Fibroblast of skin of abdomen (primary cell): ENCODE measurements around the gene TAS2R20. TPM values are rescaled to one million over a fixed set of nuclear protein-coding genes. Genes with fewer than 3 reads are reported as not detected.
"Not testable (repeated sequence)": the region's sequence is repeated elsewhere in the genome, so short reads cannot be mapped to it uniquely, and the experiment has no call there.

Experiments
- DNase-seq: peaks from one replicate; pipeline ENCODE4 v3.0.0-alpha.2; 2013
- polyA plus RNA-seq, 2 experiments: library from polyadenylated mRNA; unstranded; fragments of 120-200 nt; gene quantifications; one replicate each; pipeline ENCODE4 v1.2.1, GENCODE V29; 2013; ENCODE audit not compliant: insufficient read length in 2 of 2

Gene TAS2R20, protein sequence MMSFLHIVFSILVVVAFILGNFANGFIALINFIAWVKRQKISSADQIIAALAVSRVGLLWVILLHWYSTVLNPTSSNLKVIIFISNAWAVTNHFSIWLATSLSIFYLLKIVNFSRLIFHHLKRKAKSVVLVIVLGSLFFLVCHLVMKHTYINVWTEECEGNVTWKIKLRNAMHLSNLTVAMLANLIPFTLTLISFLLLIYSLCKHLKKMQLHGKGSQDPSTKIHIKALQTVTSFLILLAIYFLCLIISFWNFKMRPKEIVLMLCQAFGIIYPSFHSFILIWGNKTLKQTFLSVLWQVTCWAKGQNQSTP
- polyA plus RNA-seq (2013, experiment 1 of 2; ENCODE audit: insufficient read length): 0.73 TPM
- 0.72 TPM for polyA plus RNA-seq (2013, experiment 2 of 2; ENCODE audit: insufficient read length)

DNA sequence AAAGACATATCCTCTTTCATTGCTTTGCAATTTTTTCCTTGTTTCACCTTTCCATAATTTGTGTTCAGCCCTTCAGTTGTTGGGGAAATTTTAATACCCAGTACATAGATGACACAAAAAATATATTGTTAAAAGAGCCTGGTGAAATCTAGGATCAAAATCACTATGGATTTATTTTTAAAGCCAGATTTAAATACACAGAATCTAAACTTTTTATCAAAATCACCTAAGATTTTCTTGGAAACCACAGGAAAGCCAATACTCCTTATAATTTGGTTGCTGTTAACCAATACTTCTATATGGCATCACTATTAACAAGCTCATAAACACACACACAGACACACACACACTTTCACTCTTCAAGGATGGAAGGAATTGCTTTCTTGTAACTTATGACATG is at the start of gene TAS2R20:
TSS of gene TAS2R20 (minus strand) at position 101 of the 400 bp plus-strand sequence. CDS start 429 bp downstream, outside the sequence.
- DNase-seq: no peak

DNA sequence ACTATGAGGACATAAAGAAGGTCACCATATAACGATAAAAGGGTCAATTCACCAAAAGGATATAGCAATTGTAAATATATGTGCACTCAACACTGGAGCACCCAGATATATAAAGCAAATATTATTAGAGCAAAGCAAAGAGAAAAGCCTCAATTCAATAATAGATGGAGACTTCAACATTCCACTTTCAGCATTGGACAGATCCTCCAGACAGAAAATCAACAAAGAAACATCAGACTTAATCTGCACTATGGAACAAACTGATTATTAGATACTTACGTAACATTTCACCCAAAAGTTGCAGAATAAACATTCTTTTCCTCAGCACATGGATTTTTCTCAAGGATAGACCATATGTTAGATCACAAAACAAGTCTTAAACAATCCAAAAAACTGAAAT is 43.3 kb upstream of the TAS2R20 start:
- DNase-seq: not testable (repeated sequence)

DNA sequence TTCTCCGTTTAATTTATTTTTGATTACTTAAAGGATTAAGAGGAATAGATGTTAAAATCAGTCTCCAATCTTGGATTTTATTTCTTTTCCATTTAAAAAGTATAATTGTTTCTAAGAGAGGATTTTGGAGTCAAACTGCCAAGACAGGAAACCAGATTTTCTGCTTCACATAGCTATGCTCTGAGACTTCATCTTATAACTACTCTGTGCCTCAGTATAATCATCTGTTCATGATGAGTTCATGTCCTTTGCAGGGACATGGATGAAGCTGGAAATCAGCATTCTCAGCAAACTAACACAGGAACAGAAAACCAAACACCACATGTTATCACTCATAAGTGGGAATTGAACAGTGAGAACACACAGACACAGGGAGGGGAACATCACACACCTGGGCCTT is 42.1 kb upstream of the TAS2R20 start:
- no peak for DNase-seq

DNA sequence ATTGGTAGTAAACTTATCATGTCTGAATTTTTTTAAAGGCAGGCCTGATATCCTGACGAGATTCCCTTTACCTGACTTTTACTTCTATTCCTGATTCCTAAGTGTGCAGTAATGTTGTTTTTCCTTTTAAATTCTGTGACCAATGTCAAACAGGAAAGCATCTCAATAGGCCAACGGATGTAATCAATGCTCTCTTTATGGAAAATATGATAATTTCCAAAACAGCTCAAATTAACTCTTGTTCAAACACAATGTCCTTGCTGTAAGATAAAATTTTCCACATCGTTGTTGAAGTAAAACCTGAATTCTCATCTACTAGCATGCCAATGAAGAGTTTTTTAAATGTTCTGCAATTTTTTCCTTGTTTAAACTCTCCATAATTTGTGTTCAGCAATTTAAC is 41.1 kb upstream of the TAS2R20 start:
- DNase-seq: no peak

DNA sequence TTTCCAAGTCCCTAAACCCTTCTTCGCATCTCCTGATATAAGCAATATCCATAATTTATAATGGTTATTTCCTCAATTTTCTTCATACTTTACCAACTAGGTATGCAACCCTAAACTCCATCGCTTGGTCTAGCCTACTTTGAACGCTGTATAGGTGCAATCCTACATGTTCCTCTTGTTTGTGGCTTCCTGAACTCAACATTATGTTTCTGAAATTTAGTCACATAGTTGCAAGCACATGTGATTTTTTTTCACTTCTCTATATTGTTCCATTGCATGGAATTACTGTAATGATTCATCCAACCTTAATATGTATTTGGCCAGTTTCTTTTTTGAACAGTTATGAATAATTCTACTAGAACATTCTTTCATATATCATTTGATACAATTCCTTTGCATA is 35.9 kb upstream of the TAS2R20 start:
- not testable (repeated sequence) for DNase-seq

DNA sequence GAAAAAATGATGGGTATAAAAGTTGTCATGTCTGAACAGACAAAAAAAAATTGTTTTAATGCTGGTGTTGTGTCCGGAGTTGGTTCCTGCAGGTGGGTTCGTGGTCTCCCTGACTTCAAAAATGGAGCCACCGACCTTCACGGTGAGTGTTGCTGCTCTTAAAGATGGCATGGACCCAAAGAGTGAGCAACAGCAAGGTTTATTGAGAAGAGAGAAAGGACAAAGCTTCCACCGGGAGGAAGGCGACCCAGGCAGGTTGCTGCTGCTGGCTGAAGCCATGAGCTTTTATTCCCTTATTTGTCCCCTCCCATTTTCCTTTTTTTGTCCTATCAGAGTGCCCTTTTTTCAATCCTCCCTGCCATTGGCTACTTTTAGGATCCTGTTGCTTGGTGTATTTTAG is 33.2 kb upstream of the TAS2R20 start, which contains the start of gene TAS2R31:
TSS of gene TAS2R31 (minus strand) at position 101 of the 400 bp plus-strand sequence. CDS start at position 29, 72 bp downstream.
- no peak for DNase-seq

DNA sequence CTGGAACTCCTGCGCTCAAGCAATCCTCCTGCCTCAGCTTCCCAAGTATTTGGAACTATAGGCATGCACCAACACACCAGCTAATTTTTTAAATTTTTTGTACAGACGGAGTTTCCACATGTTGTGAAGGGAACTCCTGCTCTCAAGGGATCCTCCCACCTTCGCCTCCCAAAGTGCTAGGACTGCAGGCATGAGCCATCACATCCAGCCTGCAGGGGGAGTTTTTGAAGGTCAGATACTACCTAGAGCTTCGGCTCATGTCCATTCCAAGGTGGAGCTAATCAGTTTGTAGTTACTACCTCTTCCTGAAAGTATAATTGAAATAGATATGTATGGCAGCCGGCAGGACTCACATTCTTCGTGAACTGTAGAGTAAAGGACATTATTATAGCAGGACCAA is 28.0 kb upstream of the TAS2R20 start:
- no peak for DNase-seq

DNA sequence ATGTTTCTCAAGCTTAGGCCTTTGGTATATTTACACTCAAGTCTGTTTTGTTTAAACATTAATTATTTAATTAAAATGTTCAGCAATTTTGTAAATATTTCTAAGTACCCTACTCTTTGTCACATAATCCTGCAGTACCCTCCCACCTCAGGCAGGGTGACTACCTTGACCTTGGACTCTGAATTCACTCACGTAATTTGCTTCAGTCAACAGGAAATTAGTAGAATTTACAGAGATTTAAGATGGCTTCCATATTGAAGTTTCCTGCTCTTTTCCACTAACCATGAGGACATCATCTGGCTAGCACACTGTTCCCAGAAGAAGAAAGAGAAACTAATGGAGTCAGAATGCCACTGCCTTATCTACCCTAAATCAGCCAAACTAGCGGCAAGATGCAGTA is 25.3 kb upstream of the TAS2R20 start:
- no peak for DNase-seq

DNA sequence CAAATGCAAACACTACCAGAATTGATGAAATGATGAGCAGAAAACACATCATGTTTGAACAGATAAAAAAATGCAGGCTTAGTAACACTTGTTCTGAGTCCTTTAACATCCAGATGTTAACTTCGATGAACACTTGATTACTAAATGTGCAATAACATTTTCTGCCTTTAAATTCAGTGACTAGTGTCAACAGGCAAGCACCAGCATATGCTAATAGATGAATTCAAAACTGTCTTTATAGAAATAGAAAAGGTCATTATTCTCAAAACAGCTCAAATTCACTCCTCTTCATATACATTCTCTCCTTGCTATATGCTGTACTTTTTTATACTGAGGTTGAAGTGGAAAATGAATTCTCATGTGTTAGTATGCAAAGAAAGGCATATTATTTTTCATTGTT is 24.4 kb upstream of the TAS2R20 start, which contains the start of gene TAS2R19:
TSS of gene TAS2R19 (minus strand) at position 101 of the 400 bp plus-strand sequence. CDS start at position 52, 49 bp downstream.
- DNase-seq: no peak

DNA sequence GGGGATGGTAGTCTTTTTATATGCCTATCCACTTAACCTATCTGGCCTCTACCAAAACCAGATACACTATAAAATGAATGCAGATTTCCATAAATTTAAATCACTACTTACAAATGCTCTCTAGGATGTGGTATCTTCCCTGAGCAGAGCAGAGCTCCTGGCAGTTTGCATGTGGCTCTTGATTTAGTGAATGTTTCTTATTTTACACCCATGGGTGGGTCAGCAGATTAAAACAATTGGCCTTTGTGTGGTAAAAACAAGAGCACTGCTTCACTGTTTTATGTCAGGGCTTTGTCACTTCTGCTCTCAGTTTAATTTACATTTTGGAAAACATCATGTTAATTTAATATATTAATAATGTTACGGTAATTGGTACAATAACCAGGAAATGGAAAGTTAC is 18.8 kb upstream of the TAS2R20 start:
- DNase-seq: no peak

DNA sequence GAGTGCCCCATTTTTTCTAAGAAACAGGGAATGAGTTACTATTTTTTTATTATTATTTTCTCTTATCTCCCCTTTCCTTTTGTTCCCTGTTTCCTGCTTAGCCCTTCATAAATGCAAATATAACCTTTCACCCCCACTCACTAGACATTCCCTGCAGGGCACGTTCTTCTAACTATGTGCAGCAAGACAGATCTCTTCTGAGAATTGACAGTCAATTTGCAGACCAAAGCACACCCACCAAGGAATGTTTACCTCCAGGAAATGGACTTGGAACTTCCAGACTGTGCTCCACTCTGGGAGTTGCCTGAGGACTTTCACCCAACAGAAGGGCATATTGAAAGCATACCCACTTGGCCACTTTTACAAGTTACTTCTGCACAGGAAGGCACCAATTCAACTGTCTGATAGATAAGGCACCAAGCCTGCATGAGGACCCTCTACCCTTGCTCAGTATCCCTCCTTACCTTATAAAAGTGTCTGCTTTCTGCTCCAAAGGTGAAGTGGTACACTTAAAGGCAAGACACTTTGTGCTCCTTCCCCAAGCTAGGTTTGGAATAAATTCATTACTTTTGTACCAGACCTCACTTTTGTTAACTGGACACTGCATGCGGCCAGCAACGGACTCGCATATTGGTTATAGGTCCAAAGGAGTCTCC is 17.8 kb upstream of the TAS2R20 start:
- no peak for DNase-seq

DNA sequence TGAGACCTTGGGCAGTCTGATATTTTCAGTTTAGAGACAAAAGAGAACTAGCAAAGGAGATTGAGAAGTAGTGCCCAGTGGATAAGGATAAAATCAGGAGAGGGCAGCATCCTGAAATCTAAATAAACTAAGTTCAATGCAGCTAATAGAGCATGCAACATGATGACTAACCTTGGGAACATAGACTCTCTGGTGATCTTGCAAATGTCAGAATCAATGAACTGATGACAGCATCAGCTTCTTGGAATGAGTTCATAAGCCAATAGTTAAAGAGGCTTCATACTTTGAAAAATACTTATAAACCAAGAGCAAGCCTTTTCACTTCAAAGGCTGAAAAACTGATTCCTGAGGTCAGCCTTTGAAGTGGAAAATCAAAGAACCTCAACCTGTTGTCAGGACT is 16.1 kb upstream of the TAS2R20 start:
- peak; percentile 9 for DNase-seq

DNA sequence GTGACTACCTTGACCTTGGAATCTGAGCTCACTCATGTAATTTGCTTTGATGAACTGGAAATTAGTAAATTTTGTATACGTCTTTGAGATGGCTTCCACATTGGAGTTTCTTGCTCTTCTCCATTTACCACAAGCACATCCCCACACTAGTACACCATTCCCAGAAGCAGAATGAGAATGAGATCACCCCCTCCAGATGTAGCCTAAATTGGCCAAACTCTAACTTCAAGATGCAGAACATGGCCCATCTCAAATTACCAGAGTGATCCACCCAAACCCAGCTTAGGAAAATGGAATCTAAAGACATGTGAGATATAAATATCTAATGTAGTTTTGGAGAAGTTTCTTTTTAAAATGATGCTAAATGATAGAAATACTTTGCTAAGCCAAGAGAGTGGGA is 9.5 kb upstream of the TAS2R20 start:
- no peak for DNase-seq

DNA sequence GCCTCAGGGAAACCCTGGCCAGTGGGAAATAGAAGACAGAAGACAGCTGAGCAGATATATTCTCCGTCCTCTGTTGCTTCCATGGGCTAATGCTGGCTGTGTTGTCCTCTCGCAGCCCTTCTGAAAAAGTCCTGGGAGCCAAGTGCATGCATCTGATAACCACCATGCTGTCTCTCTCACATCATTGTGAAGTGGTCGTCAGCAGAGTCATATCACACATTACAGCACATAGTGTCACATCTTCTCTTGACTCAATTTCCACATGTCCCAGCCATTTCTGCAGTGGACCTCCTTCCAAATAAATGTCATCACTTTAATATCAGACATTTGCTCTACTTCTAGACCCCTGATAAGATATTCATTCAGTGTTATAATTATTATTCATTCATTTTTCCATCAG is 3.8 kb downstream of the TAS2R20 start:
- DNase-seq: no peak

DNA sequence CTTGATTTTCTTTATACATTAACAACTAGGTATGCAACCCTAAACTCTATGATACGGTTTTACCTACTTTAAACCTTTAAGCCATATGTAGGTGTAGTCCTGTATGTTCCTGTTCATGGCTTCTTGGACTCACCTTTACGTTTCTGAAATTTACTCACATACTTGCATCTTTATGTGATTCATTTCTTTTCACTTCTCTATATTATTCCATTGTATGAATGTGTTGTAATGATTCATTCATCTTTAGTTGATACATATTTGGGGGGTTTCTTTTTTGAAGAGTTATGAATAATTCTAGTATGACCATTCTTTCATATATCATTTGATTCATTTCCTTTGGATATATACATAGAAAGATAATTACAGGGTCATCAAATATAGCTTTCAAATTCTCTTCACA is 9.0 kb downstream of the TAS2R20 start:
- no peak for DNase-seq

DNA sequence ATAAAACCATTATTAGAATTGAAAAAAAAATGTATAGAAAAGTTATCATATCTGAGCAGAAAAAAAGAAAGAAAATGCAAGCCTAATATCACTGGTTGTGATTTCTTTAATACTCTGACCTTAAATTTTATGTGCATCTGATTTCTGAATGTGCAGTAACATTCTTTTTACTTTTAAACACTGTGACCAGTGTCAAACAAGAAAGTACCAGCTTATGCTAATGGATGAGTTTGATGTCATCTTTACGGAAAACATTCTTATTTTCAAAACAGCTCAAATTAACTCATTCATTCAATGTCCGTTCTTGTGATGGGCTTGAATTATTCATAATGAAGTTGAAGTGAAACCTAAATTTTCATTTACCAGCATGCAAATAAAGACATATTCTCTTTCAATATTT is 11.3 kb downstream of the TAS2R20 start, which contains the start of gene TAS2R50:
TSS of gene TAS2R50 (minus strand) at position 101 of the 400 bp plus-strand sequence. CDS start at position 49, 52 bp downstream.
- DNase-seq: no peak

DNA sequence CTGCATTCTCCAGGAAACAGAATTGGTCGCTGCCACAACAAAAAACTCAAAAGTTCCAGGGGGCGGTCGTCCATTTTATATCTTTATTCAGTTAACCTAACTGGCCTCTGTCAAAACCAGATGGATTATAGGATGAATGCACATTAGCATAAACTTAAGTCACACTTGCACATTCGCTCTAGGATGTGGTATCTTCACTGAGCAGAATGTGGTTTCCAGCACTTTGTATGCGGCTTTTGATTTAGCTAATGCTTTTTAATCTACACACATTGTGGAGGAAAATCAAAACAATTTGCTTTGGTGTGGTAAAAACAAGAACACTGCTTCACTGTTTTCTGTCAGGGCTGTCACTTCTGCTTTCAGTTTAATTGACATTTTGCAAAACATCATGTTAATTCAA is 15.9 kb downstream of the TAS2R20 start:
- DNase-seq: no peak

DNA sequence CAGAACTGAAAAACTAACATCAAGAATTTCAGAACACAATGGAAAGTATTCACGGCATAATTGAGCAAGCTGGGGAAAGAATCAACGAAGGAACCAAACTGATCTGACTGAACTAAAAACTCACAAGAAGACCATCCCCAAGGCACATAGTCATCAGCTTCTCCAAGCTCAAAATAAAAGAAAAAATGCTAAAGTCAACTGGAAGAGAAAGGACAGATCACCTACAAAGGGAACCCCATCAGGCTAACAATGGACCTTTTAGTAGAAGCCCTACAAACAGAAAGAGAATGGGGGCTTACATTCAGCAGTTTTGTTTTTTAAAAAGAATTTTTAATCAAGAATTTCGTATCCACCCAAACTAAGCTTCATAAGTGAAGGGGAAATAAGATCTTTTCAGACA is 23.1 kb downstream of the TAS2R20 start:
- no peak for DNase-seq

DNA sequence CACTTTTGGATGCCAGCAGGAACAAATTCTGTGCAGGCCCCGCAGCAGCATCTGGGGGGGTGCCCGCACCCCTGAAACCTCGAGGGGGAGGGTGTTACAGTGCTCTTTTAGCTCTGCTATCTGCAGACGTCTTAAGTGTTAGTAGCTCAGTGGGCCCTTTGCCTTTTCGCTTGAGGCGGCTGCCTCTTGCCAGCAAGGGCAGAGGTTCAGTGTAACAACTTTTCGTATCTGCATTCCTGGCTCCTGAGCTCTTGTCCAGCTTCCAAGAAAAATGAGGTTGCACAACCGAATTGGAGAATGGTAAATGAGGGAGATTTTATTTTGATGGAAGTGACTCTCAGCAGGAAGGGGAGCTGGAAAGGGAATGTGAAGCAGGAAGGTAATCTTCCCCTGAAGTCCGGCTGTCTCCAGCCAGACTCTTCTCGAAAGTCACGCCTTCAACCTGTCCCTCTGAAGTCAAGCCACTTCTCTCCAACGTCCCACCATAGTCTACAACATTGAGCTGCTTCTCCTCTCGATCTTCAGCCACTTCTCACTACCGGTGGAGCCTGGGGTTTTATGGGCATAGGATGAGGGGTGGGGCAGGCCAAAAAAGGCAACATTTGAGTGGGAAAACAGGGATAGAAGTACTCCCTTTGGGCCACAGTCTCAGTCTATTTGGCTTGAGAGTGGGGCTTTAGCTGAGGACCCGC is 29.2 kb downstream of the TAS2R20 start:
- DNase-seq: peak; percentile 34

DNA sequence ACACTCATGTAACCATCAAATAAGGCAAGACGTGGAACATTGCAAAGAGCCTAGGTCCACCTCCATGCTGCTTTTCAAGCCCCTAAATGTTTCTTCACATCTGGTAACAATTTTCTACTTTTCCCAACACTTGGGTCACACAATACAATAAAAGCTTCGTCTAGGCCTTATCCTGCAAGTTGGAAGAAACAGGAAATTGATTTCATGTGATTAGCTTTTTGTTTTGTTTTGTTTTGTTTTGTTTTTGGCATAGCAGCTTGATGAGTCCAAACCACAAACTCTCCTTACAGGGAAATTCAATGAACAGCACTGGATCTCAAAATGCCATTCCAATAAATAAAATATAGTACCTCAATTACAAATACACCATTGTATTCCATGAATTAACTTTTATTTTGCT is 30.7 kb downstream of the TAS2R20 start:
- peak; percentile 48 for DNase-seq

DNA sequence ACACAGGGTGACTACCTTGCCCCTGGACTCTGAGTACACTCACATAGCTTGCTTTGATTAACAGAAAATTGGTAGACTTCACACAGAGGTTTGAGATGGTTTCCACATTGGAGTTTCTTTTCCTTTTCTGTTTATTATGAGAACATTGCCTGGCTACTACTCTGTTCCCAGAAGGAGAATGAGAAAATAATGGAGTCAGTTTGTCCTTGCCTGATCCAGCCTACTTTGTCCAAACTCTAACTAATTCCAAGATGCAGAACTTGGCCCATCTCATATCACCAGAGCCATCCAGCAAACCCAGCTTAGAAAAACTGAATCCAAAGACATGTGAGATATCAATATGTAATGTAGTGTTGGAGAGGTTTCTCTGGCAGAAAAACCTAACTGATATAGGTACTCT is 31.8 kb downstream of the TAS2R20 start:
- DNase-seq: no peak

DNA sequence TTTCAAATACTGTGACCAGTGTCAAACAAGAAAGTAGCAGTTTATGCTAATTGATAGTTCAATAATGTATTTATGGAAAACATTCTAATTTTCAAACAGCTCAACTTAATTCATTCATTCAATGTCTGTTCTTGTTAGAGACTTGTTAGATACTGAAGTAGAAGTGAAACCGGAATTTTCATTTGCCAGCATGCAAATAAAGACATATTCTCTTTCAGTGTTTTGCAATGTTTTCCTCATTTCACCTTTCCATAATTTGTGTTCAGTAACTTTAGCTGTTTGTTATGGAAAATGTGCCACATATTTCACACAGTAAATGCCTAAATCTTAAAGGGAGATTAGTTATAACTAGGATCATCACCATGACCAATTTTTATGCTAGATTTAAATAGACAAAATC is 32.6 kb downstream of the TAS2R20 start:
- DNase-seq: no peak

DNA sequence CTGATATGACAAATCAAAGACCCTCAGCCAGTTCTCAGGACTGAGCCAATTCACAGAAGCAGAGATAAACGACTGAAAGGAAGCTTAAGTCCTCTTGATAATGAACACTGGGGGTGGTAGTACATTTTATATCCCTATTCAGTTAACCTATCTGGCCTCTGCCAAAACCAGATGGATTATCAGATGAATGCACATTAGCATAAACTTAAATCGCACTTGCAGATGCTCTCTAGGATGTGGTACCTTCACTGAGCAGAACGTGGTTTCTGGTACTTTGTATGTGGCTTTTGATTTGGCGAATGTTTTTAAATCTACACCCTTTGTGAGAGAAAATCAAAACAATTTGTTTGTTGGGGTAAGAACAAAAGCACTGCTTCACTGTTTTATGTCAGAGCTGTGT is 37.9 kb downstream of the TAS2R20 start:
- no peak for DNase-seq
